MCF 10A (cell line): ENCODE measurements around the gene BCL7A. TPM values are rescaled to one million over a fixed set of nuclear protein-coding genes. Genes with fewer than 3 reads are reported as not detected.
A peak's percentile ranks its signal among the peaks of the same experiment; 100 is the strongest.

Source experiments
- BruUV-seq: library from RNA; stranded (reverse); fragments of 400-500 nt; replicated peaks from 2 replicates; lab custom pipeline; 2021; lab: Mats Ljungman, UMichigan
- CTCF ChIA-PET: fragments of 300-600 bp; sonication (Branson Sonifier 250); formaldehyde crosslinking; extraction: SDS; loops from one replicate; lab custom pipeline; 2021; ENCODE audit warnings: antibody characterized with exemption, inconsistent platforms; lab: Yijun Ruan, JAX
- POLR2A ChIA-PET: fragments of 300-600, 350-650 bp; sonication (Branson Sonifier 250); formaldehyde crosslinking; extraction: SDS; loops from one replicate; lab custom pipeline; 2020; ENCODE audit warnings: antibody characterized with exemption, inconsistent platforms; lab: Yijun Ruan, JAX
- DNase-seq: peaks from one replicate; pipeline ENCODE4 v3.0.0-alpha.2; 2018; ENCODE audit not compliant: unreplicated experiment
- H3K27ac Mint-ChIP-seq: one replicate; pipeline ENCODE4 v1.8.0; 2022; ENCODE audit warnings: mild to moderate bottlenecking, low read depth, mixed read lengths; ENCODE audit not compliant: unreplicated experiment
- H3K27me3 Mint-ChIP-seq: one replicate; pipeline ENCODE4 v1.8.0; 2022; ENCODE audit warnings: mixed read lengths; ENCODE audit not compliant: insufficient read depth, unreplicated experiment
- H3K36me3 Mint-ChIP-seq: one replicate; pipeline ENCODE4 v1.8.0; 2022; ENCODE audit warnings: mild to moderate bottlenecking, moderate library complexity, mixed read lengths; ENCODE audit not compliant: insufficient read depth, unreplicated experiment
- H3K4me1 Mint-ChIP-seq: one replicate; pipeline ENCODE4 v1.8.0; 2022; ENCODE audit warnings: mixed read lengths; ENCODE audit not compliant: insufficient read depth, unreplicated experiment
- H3K4me3 Mint-ChIP-seq: one replicate; pipeline ENCODE4 v1.8.0; 2022; ENCODE audit warnings: mild to moderate bottlenecking, moderate library complexity, mixed read lengths; ENCODE audit not compliant: unreplicated experiment
- H3K9me3 Mint-ChIP-seq: one replicate; pipeline ENCODE4 v1.8.0; 2022; ENCODE audit warnings: mixed read lengths; ENCODE audit not compliant: unreplicated experiment
- intact Hi-C: fragments of 100-400 bp; cut with micrococcal nuclease; formaldehyde crosslinking; loops from 2 replicates; pipeline ENCODE4 v1.14.1; 2022
- total RNA-seq: library from RNA; stranded (reverse); gene quantifications from 2 replicates; pipeline ENCODE4 v1.2.3, GENCODE V29; 2022
- TF ChIP-seq, protein P1 (sequence below): fragments of 200-600 bp; IDR thresholded peaks from one replicate; pipeline ENCODE4 v1.8.0; 2022; ENCODE audit warnings: antibody characterized with exemption, mild to moderate bottlenecking; ENCODE audit not compliant: unreplicated experiment

BCL7A gene
- total RNA-seq, 1 experiment from 2014 or later: 18.1 TPM

DNA sequence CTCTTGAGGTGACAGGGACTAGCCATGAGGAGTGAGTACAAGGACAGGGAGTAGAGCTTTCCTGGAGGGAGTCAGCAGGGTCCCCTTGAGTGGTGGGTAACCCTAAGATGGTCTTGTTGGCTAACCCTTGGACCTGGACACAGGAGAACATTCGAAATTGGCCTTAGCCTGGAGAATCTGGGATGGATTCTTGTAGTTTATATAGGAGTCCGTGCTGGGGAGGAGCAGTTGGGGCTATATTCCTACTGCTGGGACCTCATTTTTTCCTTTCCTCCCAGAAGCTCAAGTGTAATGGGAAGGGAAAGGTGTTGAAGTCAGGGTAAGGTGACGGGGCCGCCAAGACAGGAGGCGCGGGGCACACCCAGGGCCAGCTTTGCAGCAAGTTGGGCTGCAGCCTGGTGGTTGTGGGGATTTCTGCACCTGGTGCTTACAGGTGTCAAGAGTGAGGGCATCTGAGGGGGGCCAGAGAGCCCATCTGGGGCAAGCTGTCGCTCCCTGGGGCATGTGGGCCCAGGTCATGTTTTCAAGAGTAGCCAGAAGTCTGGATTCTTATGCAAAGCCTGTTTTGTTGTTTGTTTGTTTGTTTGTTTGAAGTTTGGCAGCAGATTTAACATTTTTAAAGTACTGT, 5.1 kb downstream of the BCL7A start:
- peaks cover 32% of the 10 kb centered on the region for H3K4me1 Mint-ChIP-seq
- TF ChIP-seq, protein P1, sequence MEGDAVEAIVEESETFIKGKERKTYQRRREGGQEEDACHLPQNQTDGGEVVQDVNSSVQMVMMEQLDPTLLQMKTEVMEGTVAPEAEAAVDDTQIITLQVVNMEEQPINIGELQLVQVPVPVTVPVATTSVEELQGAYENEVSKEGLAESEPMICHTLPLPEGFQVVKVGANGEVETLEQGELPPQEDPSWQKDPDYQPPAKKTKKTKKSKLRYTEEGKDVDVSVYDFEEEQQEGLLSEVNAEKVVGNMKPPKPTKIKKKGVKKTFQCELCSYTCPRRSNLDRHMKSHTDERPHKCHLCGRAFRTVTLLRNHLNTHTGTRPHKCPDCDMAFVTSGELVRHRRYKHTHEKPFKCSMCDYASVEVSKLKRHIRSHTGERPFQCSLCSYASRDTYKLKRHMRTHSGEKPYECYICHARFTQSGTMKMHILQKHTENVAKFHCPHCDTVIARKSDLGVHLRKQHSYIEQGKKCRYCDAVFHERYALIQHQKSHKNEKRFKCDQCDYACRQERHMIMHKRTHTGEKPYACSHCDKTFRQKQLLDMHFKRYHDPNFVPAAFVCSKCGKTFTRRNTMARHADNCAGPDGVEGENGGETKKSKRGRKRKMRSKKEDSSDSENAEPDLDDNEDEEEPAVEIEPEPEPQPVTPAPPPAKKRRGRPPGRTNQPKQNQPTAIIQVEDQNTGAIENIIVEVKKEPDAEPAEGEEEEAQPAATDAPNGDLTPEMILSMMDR: no peak
- no TSS peak for BruUV-seq
- no peak overlapping the region for H3K27ac Mint-ChIP-seq
- ChIA-PET CTCF (interaction anchor here (0.5 to 1.7 kb wide), 3 partner anchors 97 to 232 kb away, joined by 3 to 8 read pairs (median 5); no protein-coding TSS in a partner anchor), POLR2A (interaction anchor here (0.8 to 2.6 kb wide), 3 partner anchors 25 to 53 kb away, joined by 3 to 6 read pairs (median 5); no protein-coding TSS in a partner anchor)
- H3K27me3 Mint-ChIP-seq: no peaks in the 10 kb centered on the region
- intact Hi-C loops: loop anchor here (10.0 kb wide), 1 partner anchor 232 kb away; the partner anchor contains the start of gene RHOF
- DNase-seq: no peak
- H3K4me3 Mint-ChIP-seq: peak overlapping the region; percentile 16
- no peaks in the 10 kb centered on the region for H3K9me3 Mint-ChIP-seq
- peaks cover 6% of the 10 kb centered on the region for H3K36me3 Mint-ChIP-seq

- H3K4me3 Mint-ChIP-seq: peak overlapping the region; percentile 31
- DNase-seq: peak; percentile 46
- CTCF ChIA-PET: interaction anchor here (0.6 to 1.7 kb wide), 6 partner anchors 95 to 399 kb away, joined by 3 to 8 read pairs (median 3); no protein-coding TSS in a partner anchor
- peaks cover 32% of the 10 kb centered on the region for H3K4me1 Mint-ChIP-seq
- intact Hi-C loops: loop anchor here (10.0 kb wide), 1 partner anchor 234 kb away; the partner anchor contains the start of gene RHOF
- no peak overlapping the region for H3K27ac Mint-ChIP-seq
- TF ChIP-seq, protein P1: no peak
- POLR2A ChIA-PET: interaction anchor here (0.8 to 1.6 kb wide), 4 partner anchors 27 to 226 kb away, joined by 3 to 7 read pairs (median 4); no protein-coding TSS in a partner anchor
- BruUV-seq: no TSS peak
- H3K27me3 Mint-ChIP-seq: no peaks in the 10 kb centered on the region
- H3K9me3 Mint-ChIP-seq: no peaks in the 10 kb centered on the region
- H3K36me3 Mint-ChIP-seq: peaks cover 6% of the 10 kb centered on the region
Measured at GRCh38 chr12:122028165-122028904, 6.7 kb downstream of the BCL7A start.

- Mint-ChIP-seq H3K4me3 (peak overlapping the region; percentile 31), H3K9me3 (no peaks in the 10 kb centered on the region), H3K4me1 (peaks cover 32% of the 10 kb centered on the region), H3K27ac (no peak overlapping the region), H3K27me3 (no peaks in the 10 kb centered on the region), H3K36me3 (peaks cover 13% of the 10 kb centered on the region)
- CTCF ChIA-PET: interaction anchor here (0.8 to 1.7 kb wide), 2 partner anchors 94 to 112 kb away, joined by 3 to 8 read pairs; no protein-coding TSS in a partner anchor
- TF ChIP-seq, protein P1: no peak
- no TSS peak for BruUV-seq
- POLR2A ChIA-PET: interaction anchor here (0.5 to 1.6 kb wide), 5 partner anchors 20 to 626 kb away, joined by 3 to 7 read pairs (median 4); no protein-coding TSS in a partner anchor
- intact Hi-C loops: loop anchor here (10.0 kb wide), 1 partner anchor 234 kb away; the partner anchor contains the start of gene RHOF
- DNase-seq: no peak
Measured at GRCh38 chr12:122028905-122029560, 7.3 kb downstream of the BCL7A start.
